Measurements from ENCODE around the gene PTPA. TPM values are rescaled to one million over a fixed set of nuclear protein-coding genes. Genes with fewer than 3 reads are reported as not detected.

PTPA gene
- total and polyA plus RNA-seq, 2 experiments from 2014 or later, result 60.9 to 72.3 TPM

DNA sequence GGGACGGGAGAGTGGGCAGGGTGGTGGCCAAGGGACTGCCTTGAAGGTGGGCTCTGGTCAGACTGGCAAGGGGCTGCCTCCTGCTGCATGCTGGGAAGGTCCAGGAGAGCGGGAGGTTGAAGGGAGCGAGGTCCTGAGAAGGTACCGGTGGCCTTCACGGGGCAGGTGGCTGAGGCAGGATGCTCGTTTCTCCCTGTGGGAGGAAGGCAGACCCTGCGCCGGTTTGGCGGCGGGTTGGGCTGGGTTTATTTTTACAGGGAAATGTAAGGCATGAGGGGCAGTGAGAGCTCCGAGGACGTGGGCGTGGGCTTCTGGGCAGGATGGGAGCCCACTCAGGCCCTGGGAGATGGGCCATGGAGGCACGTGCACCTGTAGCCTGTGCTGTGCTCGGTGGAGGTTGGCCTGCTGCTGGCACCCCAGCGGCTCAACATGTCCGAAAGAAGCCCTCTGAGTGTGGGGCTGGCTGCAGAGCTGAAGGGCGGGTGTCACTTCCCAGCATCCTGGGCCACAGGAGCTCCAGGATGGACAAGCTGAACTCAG, 39.5 kb downstream of the PTPA start:
- TF ChIP-seq, protein P1, sequence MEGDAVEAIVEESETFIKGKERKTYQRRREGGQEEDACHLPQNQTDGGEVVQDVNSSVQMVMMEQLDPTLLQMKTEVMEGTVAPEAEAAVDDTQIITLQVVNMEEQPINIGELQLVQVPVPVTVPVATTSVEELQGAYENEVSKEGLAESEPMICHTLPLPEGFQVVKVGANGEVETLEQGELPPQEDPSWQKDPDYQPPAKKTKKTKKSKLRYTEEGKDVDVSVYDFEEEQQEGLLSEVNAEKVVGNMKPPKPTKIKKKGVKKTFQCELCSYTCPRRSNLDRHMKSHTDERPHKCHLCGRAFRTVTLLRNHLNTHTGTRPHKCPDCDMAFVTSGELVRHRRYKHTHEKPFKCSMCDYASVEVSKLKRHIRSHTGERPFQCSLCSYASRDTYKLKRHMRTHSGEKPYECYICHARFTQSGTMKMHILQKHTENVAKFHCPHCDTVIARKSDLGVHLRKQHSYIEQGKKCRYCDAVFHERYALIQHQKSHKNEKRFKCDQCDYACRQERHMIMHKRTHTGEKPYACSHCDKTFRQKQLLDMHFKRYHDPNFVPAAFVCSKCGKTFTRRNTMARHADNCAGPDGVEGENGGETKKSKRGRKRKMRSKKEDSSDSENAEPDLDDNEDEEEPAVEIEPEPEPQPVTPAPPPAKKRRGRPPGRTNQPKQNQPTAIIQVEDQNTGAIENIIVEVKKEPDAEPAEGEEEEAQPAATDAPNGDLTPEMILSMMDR (IDR thresholded peaks at IDR 0.05; ENCODE audit: poor library complexity), result no peak
- no peak for TF ChIP-seq EZH2phosphoT487 (IDR thresholded peaks at IDR 0.05; ENCODE audit: low read depth, severe bottlenecking, unreplicated experiment)
- no peak for TF ChIP-seq EZH2 (IDR thresholded peaks at IDR 0.05; ENCODE audit: borderline replicate concordance)
- no peaks in the 10 kb centered on the region for H3K27me3 ChIP-seq
- no peak overlapping the region for H3K27ac ChIP-seq
- no peaks in the 10 kb centered on the region for H4K20me1 ChIP-seq (ENCODE audit: insufficient read depth, poor library complexity, severe bottlenecking)
- H3K4me3 ChIP-seq, result no peak overlapping the region
- H3K4me1 ChIP-seq (ENCODE audit: insufficient read depth), result peaks cover 16% of the 10 kb centered on the region
- WGBS (ENCODE audit: low lambda C conversion rate, missing lambda C conversion rate), result 92% methylated on average over 18 of the region's 18 CpGs
- no peaks in the 10 kb centered on the region for H3K9me2 ChIP-seq (replicated peaks; ENCODE audit: insufficient read depth)
- no peaks in the 10 kb centered on the region for H3K9me3 ChIP-seq (ENCODE audit: low read depth)
- H2AFZ ChIP-seq, result no peak overlapping the region
- no peak overlapping the region for H3K4me2 ChIP-seq
- DNase-seq (ENCODE audit: low spot score), result no peak
- H3K79me2 ChIP-seq, result peaks cover 6% of the 10 kb centered on the region
- H3K36me3 ChIP-seq (replicated peaks; ENCODE audit: insufficient read depth, low read depth), result no peaks in the 10 kb centered on the region

- H3K36me3 ChIP-seq (replicated peaks; ENCODE audit: insufficient read depth, low read depth), result no peaks in the 10 kb centered on the region
- TF ChIP-seq, protein P1 (IDR thresholded peaks at IDR 0.05; ENCODE audit: poor library complexity), result no peak
- TF ChIP-seq EZH2 (IDR thresholded peaks at IDR 0.05; ENCODE audit: borderline replicate concordance), result no peak
- TF ChIP-seq EZH2phosphoT487 (IDR thresholded peaks at IDR 0.05; ENCODE audit: low read depth, severe bottlenecking, unreplicated experiment), result no peak
- 93% methylated on average over 15 of the region's 15 CpGs for WGBS (ENCODE audit: low lambda C conversion rate, missing lambda C conversion rate)
Measured at GRCh38 chr9:129151469-129151868, 40.3 kb downstream of the PTPA start.

GRCh38 chr9:129154866-129155477, 43.8 kb downstream of the PTPA start:
- no peak overlapping the region for H3K4me2 ChIP-seq
- H4K20me1 ChIP-seq (ENCODE audit: insufficient read depth, poor library complexity, severe bottlenecking), result no peaks in the 10 kb centered on the region
- TF ChIP-seq EZH2 (IDR thresholded peaks at IDR 0.05; ENCODE audit: borderline replicate concordance) (no peak), EZH2phosphoT487 (IDR thresholded peaks at IDR 0.05; ENCODE audit: low read depth, severe bottlenecking, unreplicated experiment) (no peak)
- TF ChIP-seq, protein P1 (IDR thresholded peaks at IDR 0.05; ENCODE audit: poor library complexity), result no peak
- no peak overlapping the region for H3K4me3 ChIP-seq
- WGBS (ENCODE audit: low lambda C conversion rate, missing lambda C conversion rate), result 95% methylated on average over 16 of the region's 16 CpGs
- no peak overlapping the region for H3K27ac ChIP-seq
- H3K36me3 ChIP-seq (replicated peaks; ENCODE audit: insufficient read depth, low read depth), result no peaks in the 10 kb centered on the region
- H3K9me3 ChIP-seq (ENCODE audit: low read depth), result no peaks in the 10 kb centered on the region
- H2AFZ ChIP-seq, result no peak overlapping the region
- H3K4me1 ChIP-seq (ENCODE audit: insufficient read depth), result no peaks in the 10 kb centered on the region
- no peaks in the 10 kb centered on the region for H3K27me3 ChIP-seq
- no peak for DNase-seq (ENCODE audit: low spot score)
- H3K9me2 ChIP-seq (replicated peaks; ENCODE audit: insufficient read depth), result no peaks in the 10 kb centered on the region
- no peaks in the 10 kb centered on the region for H3K79me2 ChIP-seq

More at GRCh38 chr9:129151469-129151868, 40.3 kb downstream of the PTPA start:
- H3K27me3 ChIP-seq, result no peaks in the 10 kb centered on the region
- H3K4me1 ChIP-seq (ENCODE audit: insufficient read depth), result peaks cover 9% of the 10 kb centered on the region
- H2AFZ ChIP-seq, result no peak overlapping the region
- peaks cover 6% of the 10 kb centered on the region for H3K79me2 ChIP-seq
- no peak overlapping the region for H3K27ac ChIP-seq
- H3K9me3 ChIP-seq (ENCODE audit: low read depth), result no peaks in the 10 kb centered on the region
- no peaks in the 10 kb centered on the region for H4K20me1 ChIP-seq (ENCODE audit: insufficient read depth, poor library complexity, severe bottlenecking)
- DNase-seq (ENCODE audit: low spot score), result no peak
- H3K4me2 ChIP-seq, result no peak overlapping the region
- no peaks in the 10 kb centered on the region for H3K9me2 ChIP-seq (replicated peaks; ENCODE audit: insufficient read depth)
- no peak overlapping the region for H3K4me3 ChIP-seq

Measured in hepatocyte (in vitro differentiated cells).